ENCODE results near the gene DLGAP1. TPM values are rescaled to one million over a fixed set of nuclear protein-coding genes. Genes with fewer than 3 reads are reported as not detected.

Gene DLGAP1
- total RNA-seq, 2 experiments from 2014 or later: 0.31 to 0.36 TPM

DNA sequence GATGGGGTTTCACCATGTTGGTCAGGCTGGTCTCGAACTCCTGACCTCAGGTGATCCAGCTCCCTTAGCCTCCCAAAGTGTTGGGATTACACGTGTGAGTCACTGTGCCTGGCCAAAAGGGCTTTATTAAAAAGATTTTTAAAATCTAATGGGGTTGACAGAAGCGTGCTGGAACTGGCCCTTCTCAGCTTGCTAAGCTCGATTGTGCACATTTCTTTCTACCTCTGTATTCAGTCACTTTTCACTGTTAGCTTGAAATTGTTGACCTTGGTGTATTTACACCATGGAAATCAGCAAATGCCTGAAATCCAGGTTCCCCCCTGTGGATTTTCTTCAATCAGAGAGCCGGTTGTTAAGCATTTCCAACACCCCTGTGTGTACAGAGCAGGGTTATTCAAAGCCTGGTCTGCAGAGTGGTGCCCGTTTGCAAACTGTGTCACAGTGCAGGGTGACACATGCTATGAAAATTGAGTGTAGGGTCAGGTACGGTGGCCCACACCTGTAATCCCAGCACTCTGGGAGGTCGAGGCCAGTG lies 864.9 kb downstream of the DLGAP1 start:
- TF ChIP-seq, protein P1, sequence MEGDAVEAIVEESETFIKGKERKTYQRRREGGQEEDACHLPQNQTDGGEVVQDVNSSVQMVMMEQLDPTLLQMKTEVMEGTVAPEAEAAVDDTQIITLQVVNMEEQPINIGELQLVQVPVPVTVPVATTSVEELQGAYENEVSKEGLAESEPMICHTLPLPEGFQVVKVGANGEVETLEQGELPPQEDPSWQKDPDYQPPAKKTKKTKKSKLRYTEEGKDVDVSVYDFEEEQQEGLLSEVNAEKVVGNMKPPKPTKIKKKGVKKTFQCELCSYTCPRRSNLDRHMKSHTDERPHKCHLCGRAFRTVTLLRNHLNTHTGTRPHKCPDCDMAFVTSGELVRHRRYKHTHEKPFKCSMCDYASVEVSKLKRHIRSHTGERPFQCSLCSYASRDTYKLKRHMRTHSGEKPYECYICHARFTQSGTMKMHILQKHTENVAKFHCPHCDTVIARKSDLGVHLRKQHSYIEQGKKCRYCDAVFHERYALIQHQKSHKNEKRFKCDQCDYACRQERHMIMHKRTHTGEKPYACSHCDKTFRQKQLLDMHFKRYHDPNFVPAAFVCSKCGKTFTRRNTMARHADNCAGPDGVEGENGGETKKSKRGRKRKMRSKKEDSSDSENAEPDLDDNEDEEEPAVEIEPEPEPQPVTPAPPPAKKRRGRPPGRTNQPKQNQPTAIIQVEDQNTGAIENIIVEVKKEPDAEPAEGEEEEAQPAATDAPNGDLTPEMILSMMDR (IDR thresholded peaks at IDR 0.05): no peak
- H3K27me3 ChIP-seq (ENCODE audit: control insufficient read depth in 1 of 2, insufficient read depth in 2 of 2, low read length in 2 of 2): no peaks in the 10 kb centered on the region
- no peaks in the 10 kb centered on the region for H3K9me3 ChIP-seq (ENCODE audit: control insufficient read depth in 1 of 2, insufficient read depth in 1 of 2, low read length in 2 of 2)
- no peak overlapping the region for H3K27ac Mint-ChIP-seq
- DNase-seq (no peak), ATAC-seq (ENCODE audit: poor library complexity) (no peak)
- H3K4me3 ChIP-seq (ENCODE audit: low read length): no peak overlapping the region
- no peaks in the 10 kb centered on the region for H3K27me3 Mint-ChIP-seq
- no peak overlapping the region for H3K4me3 Mint-ChIP-seq
- H3K4me1 ChIP-seq (ENCODE audit: insufficient read depth, low read length): peaks cover 35% of the 10 kb centered on the region
- intact Hi-C loops (cut with DNase I, micrococcal nuclease): loop anchor here (5.0 to 10.0 kb wide), 4 partner anchors 65 to 625 kb away; no protein-coding TSS in a partner anchor
- peaks cover 39% of the 10 kb centered on the region for H3K4me1 Mint-ChIP-seq (ENCODE audit: low read depth)
- POLR2A ChIA-PET: interaction anchor here (0.9 to 1.1 kb wide), 2 partner anchors 136 to 139 kb away, joined by 3 read pairs; no protein-coding TSS in a partner anchor
- no peak overlapping the region for H3K27ac ChIP-seq (ENCODE audit: low read depth in 1 of 2, low read length in 2 of 2)
- no peaks in the 10 kb centered on the region for H3K9me3 Mint-ChIP-seq
- CTCF ChIA-PET: interaction anchor here (1.4 kb wide), 1 partner anchor 292 kb away, joined by 3 read pairs; no protein-coding TSS in a partner anchor
- peaks cover 16% of the 10 kb centered on the region for H3K36me3 Mint-ChIP-seq (ENCODE audit: low read depth)
- H3K36me3 ChIP-seq (ENCODE audit: insufficient read depth, low read length): no peaks in the 10 kb centered on the region

DNA sequence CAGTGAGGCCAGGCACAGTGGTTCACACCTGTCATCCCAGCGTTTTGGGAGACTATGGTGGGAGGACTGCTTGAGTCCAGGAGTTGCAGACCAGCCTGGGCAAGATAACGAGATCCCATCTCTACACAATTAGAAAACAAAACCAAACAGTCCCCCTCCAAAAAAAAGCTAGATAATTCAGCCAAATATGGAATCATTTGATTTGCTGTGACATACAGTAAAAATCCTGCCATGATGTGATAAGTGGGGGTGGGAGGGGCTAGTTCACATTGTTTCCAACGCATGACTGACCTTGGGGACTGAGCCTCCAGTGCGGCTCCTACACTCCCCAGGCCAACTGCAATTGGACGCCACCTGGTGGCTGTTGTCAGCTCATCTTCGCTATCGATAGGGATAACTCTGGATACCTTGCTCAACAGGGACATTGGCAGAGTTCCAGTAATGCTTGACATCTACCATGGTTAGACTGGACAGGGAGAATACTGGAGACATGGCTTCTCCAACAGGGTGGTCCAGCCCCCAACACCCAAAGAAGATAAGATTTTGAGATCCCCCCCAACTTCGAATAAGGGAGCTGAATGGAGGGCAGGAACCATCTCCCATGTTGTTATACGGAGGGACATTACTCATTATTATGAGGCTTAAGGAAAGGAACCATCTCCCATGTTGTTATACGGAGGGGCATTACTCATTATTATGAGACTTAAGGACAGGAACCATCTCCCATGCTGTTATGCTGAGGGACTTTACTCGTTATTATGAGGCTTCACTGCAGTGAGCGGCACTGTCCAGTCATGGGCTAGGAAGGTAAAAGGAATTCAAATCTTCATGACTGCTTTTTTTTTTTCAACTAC lies 869.2 kb downstream of the DLGAP1 start:
- CTCF ChIA-PET: interaction anchor here (0.8 to 2.0 kb wide), 19 partner anchors 8 to 340 kb away, joined by 3 to 17 read pairs (median 4); no protein-coding TSS in a partner anchor
- no peak overlapping the region for H3K4me3 ChIP-seq (ENCODE audit: low read length)
- H3K36me3 ChIP-seq (ENCODE audit: insufficient read depth, low read length): no peaks in the 10 kb centered on the region
- no peak overlapping the region for H3K4me3 Mint-ChIP-seq
- no peaks in the 10 kb centered on the region for H3K36me3 Mint-ChIP-seq (ENCODE audit: low read depth)
- H3K27me3 ChIP-seq (ENCODE audit: control insufficient read depth in 1 of 2, insufficient read depth in 2 of 2, low read length in 2 of 2): no peaks in the 10 kb centered on the region
- no peak overlapping the region for H3K27ac Mint-ChIP-seq
- TF ChIP-seq, protein P1 (IDR thresholded peaks at IDR 0.05): peak; percentile 77
- no peaks in the 10 kb centered on the region for H3K9me3 Mint-ChIP-seq
- H3K4me1 Mint-ChIP-seq (ENCODE audit: low read depth): peaks cover 12% of the 10 kb centered on the region
- peak; percentile 86 for ATAC-seq (ENCODE audit: poor library complexity)
- peaks cover 11% of the 10 kb centered on the region for H3K4me1 ChIP-seq (ENCODE audit: insufficient read depth, low read length)
- H3K27me3 Mint-ChIP-seq: no peaks in the 10 kb centered on the region
- no peaks in the 10 kb centered on the region for H3K9me3 ChIP-seq (ENCODE audit: control insufficient read depth in 1 of 2, insufficient read depth in 1 of 2, low read length in 2 of 2)
- POLR2A ChIA-PET: interaction anchor here (0.6 to 2.8 kb wide), 13 partner anchors 8 to 338 kb away, joined by 3 to 29 read pairs (median 4); partner anchors contain the start of gene MYL12A
- intact Hi-C loops (cut with DNase I, micrococcal nuclease): loop anchor here in 1 of 2 experiments (2.0 to 5.0 kb wide), 2 partner anchors 81 to 303 kb away; no protein-coding TSS in a partner anchor
- peak; percentile 48 to 85 (median 60) for DNase-seq
- H3K27ac ChIP-seq (ENCODE audit: low read depth in 1 of 2, low read length in 2 of 2): no peak overlapping the region

DNA sequence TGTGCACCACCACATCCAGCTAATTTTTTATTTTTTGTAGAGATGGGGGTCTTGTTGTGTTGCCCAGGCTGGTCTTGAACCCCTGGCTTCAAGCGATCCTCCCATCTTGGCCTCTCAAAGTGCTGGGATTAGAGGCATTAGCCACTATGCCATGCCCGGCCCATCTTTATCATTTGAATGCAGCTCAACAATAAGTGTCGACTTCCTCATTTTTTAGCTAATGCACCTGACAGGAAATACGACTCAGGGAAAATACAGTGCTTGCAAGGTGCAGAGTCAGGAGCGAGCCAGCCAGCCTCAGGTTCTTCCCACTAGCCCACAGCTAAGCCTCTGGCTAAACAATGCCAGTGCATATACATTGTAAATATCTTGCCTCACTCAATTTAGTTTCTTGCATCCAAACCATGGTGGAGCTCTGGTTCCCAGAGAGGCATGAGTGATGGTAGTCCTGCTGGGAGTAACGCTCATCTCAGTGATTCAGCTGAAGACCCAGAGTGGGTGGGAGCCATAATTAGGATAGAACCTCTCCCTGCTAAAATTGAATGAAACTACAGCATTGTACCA lies 870.1 kb downstream of the DLGAP1 start:
- Histone ChIP-seq H3K4me3 (ENCODE audit: low read length) (no peak overlapping the region), H3K4me1 (ENCODE audit: insufficient read depth, low read length) (peaks cover 11% of the 10 kb centered on the region), H3K27ac (ENCODE audit: low read depth in 1 of 2, low read length in 2 of 2) (no peak overlapping the region), H3K27me3 (ENCODE audit: control insufficient read depth in 1 of 2, insufficient read depth in 2 of 2, low read length in 2 of 2) (no peaks in the 10 kb centered on the region), H3K36me3 (ENCODE audit: insufficient read depth, low read length) (no peaks in the 10 kb centered on the region), H3K9me3 (ENCODE audit: control insufficient read depth in 1 of 2, insufficient read depth in 1 of 2, low read length in 2 of 2) (no peaks in the 10 kb centered on the region)
- Mint-ChIP-seq H3K27ac (no peak overlapping the region), H3K27me3 (no peaks in the 10 kb centered on the region), H3K9me3 (no peaks in the 10 kb centered on the region), H3K4me1 (ENCODE audit: low read depth) (peaks cover 12% of the 10 kb centered on the region), H3K4me3 (no peak overlapping the region), H3K36me3 (ENCODE audit: low read depth) (no peaks in the 10 kb centered on the region)
- DNase-seq (peak in 1 of 14 experiments; percentile 26), ATAC-seq (ENCODE audit: poor library complexity) (no peak)
- ChIA-PET CTCF (interaction anchor here (1.0 to 2.0 kb wide), 14 partner anchors 8 to 339 kb away, joined by 3 to 17 read pairs (median 6); no protein-coding TSS in a partner anchor), POLR2A (interaction anchor here (1.0 to 2.8 kb wide), 10 partner anchors 9 to 338 kb away, joined by 3 to 29 read pairs (median 4); partner anchors contain the start of gene MYL12A)
- intact Hi-C loops (cut with DNase I, micrococcal nuclease): loop anchor here in 1 of 2 experiments (5.0 kb wide), 1 partner anchor 82 kb away; no protein-coding TSS in a partner anchor
- TF ChIP-seq, protein P1 (IDR thresholded peaks at IDR 0.05): no peak

All from CD4-positive, alpha-beta T cell (primary cell).